ENCODE data around the gene FZR1.
A peak's percentile ranks its signal among the peaks of the same experiment; 100 is the strongest.

FZR1 gene

DNA sequence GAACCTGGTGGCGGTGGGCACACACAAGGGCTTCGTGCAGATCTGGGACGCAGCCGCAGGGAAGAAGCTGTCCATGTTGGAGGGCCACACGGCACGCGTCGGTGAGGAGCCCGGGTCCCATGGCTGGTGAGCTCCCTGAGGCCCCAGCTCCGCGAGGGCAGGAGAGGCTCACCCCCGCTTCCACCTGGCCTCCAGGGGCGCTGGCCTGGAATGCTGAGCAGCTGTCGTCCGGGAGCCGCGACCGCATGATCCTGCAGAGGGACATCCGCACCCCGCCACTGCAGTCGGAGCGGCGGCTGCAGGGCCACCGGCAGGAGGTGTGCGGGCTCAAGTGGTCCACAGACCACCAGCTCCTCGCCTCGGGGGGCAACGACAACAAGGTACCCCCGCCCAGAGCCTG is 25.6 kb downstream of the FZR1 start:
- DNase-seq (ENCODE audit: low spot score) = no peak

DNA sequence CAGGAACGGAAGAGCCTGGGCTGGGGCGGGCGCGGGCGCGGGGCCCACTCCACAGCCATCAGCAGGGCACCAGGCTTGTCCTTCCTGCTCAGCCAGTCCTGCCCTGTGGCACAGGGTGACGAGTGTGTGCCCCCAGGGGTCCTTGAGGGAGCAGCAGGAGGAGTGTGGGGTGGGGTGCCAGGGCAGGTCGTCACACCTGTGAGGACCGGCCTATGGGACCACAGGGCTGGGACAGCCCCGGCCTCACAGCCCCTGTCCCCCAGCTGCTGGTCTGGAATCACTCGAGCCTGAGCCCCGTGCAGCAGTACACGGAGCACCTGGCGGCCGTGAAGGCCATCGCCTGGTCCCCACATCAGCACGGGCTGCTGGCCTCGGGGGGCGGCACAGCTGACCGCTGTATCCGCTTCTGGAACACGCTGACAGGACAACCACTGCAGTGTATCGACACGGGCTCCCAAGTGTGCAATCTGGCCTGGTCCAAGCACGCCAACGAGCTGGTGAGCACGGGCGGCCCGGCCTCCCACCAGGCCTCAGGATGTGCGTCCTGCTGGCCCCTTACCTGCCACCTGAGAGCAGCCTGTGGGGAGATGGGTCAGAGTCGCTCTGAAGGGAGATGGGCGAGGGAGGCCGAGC is 26.2 kb downstream of the FZR1 start:
- DNase-seq (ENCODE audit: low spot score) = no peak

DNA sequence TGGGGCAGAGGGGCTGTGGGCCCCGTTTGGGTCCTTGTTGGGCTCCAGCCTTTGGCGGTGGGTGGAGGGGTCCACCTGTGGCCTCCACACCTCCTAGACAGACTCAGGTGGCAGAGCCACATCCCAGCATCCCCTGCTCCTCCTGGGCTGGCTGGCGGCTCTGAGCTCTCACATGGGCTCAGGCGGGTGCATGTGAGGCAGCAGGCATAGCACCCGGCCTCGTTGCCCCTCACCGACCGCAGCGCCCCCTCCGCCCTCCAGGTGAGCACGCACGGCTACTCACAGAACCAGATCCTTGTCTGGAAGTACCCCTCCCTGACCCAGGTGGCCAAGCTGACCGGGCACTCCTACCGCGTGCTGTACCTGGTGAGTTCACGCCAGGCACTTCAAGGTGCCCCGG is 26.9 kb downstream of the FZR1 start:
- DNase-seq (ENCODE audit: low spot score) = no peak

DNA sequence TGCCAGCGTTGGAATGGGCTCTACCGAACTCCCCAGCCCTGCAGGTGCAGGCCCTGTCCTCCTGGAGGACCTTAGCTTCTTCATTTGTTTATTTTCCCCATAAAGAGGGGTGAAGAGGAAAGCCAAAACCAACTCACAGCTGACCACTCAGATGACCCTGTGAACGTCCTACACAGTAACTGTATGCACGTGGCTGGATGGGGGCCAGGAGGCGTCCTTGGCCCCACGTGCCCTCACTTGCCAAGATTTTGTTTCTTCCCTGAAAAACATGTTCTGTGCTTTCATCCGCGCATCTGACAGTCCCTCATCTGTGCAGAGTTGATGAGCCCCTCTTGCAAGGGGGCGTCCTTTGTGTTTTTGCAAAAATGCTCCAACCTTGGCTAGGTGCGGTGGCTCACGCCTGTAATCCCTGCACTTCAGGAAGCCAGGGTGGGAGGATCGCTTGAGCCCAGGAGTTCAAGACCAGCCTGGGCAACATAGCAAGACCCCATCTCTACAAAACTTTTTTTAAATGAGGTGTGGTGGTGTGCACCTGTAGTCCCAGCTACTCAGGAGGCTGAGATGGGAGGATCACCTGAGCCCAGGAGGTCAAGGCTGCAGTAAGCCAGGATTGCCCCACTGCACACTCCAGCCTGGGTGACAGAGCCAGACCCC is 27.6 kb downstream of the FZR1 start:
- no peak for DNase-seq (ENCODE audit: low spot score)

DNA sequence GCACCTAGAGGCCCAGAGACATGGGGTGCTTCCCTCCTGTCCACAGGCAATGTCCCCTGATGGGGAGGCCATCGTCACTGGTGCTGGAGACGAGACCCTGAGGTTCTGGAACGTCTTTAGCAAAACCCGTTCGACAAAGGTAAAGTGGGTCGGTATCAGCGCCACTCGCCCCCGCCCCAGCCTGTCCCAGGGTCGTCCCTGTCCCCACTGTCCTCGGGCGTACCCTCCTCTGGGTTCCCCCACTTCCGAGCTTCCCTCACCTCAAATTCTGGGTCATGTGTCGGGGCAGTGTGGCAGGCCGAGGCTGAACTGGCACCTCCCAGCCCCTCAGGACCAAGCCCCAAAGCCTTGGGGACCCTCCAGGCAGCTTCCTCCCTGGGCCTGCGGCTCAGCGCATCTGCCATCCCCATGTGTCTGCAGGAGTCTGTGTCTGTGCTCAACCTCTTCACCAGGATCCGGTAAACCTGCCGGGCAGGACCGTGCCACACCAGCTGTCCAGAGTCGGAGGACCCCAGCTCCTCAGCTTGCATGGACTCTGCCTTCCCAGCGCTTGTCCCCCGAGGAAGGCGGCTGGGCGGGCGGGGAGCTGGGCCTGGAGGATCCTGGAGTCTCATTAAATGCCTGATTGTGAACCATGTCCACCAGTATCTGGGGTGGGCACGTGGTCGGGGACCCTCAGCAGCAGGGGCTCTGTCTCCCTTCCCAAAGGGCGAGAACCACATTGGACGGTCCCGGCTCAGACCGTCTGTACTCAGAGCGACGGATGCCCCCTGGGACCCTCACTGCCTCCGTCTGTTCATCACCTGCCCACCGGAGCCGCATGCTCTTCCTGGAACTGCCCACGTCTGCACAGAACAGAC is 28.5 kb downstream of the FZR1 start:
- no peak for DNase-seq (ENCODE audit: low spot score)

DNA sequence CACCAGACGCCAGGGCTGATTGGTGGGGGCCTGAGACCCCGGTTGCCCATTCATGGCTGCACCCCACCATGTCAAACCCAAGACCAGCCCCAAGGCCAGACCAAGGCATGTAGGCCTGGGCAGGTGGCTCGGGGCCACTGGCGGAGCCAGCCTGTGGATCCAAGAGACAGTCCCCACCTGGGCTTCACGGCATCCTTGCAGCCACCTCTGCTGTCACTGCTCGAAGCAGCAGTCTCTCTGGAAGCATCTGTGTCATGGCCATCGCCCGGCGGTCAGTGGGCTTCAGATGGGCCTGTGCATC is 29.1 kb downstream of the FZR1 start:
- DNase-seq (ENCODE audit: low spot score) = no peak

DNA sequence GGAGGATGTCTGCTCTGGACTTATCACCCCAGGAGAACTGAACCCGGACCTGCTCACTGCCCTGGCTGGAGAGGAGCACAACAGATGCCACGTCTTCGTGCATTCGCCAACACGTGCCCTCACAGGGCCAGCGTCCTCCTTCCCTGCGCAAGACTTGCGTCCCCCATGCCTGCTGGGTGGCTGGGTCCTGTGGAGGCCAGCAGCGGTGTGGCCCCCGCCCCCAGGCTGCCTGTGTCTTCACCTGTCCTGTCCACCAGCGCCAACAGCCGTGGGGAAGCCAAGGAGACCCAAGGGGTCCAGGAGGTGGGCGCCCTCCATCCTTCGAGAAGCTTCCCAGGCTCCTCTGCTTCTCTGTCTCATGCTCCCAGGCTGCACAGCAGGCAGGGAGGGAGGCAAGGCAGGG is 29.5 kb downstream of the FZR1 start:
- DNase-seq (ENCODE audit: low spot score) = no peak

DNA sequence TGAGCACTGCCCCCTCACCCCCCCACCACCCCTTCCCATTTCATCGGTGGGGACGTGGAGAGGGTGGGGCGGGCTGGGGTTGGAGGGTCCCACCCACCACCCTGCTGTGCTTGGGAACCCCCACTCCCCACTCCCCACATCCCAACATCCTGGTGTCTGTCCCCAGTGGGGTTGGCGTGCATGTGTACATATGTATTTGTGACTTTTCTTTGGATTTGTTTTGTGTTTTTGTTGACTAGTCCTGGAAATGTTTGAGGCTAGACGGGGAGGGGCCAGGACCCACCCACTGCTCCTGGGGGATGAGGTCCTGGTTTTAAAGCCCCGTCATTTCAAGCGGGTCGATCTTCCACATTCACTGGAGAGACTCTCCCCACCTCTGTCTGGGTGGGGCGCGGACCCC is 29.9 kb downstream of the FZR1 start:
- DNase-seq (ENCODE audit: low spot score) = no peak

DNA sequence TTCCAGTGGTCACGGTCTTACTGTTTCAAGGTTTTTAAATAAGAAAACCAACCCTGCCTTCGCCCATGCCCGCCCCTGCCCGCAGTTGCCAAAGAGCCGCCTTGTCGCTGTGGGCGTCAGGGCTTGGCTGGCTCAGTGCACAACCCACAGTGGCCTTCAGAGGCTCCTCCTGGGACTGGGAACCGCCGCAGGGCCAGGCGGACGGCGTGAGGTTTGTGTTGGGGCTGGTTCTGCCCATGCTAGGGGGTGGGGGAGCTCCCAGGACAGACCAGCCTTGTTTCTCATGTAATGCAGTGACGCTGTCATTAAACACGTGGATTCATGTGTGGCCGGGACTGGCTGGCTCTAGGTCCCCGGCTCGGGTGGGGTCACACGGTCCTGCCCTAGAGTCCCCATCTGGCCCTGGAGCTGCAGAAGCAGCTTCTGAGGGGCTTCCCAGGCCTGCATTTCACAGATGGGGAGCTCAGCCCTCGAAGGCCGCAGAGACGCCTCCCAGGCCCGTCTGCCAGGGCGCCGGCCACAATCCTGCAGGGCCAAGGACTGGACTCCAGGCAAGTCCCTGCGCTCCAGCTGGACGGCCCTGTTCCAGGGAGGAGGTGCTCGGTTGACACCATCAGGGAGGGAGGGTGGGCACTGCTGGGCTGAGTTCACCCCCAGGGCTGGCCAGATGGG is 30.5 kb downstream of the FZR1 start:
- peak; percentile 41 for DNase-seq (ENCODE audit: low spot score)

DNA sequence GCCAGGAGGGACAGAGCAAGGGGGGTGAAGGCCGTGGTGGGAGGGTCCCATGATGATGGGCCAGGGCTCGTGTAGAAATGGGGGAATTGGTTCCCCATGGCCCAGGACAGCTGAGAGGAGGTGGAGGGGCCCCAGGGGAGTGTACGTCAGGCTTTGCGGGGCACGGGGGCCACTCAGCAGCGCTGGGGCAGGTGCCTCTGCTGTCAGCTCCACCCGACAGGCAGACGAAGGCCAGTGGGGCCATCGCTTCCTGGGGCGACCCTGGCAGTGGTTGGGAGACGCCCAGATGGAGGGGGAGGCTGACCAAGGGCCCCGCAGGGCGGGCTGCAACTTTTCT is 31.0 kb downstream of the FZR1 start:
- DNase-seq (ENCODE audit: low spot score) = no peak

DNA sequence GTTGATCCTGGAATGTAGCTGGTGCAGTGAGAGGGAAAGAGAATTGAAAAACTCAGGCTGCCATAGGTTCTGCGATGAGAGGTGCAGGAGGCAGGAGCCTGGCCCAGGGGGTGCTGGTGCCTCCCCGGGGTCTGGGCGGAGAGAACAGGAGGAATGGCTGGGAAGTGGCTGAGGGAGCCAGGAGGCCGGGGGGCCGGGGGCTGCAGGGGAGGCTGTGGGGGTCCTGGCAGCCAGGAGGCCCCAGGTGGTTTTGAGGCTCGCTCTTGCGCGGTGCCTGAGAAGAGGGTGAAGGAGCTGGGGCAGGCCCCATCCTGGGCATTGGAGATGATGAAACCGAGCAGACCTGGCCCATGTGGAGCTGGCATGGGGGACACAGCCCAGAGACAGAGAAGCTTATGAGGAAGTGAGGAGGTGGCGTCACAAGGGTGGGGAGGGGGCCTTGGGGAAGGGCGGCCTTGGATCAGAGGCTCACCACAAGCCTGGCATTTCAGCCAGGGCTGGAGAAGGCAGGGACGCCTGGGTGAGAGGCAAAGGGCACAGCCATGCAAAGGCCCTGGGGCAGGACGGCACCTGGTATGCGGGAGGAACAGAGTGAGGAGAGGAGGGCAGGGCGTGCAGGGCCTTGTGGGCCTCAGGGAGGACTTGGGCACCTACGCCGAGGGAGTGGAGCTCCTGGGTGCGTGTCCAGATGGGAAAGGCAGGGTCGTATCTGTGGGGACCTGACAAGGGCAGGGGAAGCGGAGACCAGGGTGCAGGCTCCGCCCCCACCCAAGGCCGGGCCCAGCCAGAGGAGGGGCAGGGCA is 31.5 kb downstream of the FZR1 start:
- no peak for DNase-seq (ENCODE audit: low spot score)

DNA sequence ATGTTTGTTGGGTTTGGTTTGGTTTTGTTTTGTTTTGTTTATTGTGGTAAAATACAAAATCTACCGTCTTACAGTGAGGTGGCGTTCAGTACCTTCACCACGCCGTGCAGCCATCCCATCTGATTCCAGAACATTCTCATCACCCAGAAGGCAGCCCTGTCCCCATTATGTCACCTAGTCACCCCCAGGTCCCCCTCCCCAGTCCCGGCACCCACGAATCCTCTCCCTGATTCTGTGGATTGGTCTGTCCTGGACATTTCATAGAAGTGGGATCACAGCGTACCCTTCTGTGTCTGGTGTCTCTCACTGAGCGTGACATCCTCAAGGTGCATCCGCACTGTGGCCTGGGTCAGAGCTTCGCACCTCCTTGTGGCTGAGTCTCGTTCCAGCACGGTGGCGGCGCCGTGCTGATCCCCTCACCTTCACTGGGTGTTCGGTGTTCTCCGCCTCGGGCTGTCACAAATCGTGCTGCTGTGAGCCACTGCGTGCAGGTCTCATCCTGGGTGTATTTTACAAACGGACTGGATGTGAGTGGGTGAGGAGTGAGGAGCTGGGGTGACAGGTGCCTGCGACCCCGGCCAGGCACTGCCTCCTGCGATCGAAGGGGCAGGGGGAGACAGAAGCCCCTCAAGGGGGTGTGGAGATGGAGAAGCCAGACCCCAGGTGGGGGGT is 32.3 kb downstream of the FZR1 start:
- no peak for DNase-seq (ENCODE audit: low spot score)

DNA sequence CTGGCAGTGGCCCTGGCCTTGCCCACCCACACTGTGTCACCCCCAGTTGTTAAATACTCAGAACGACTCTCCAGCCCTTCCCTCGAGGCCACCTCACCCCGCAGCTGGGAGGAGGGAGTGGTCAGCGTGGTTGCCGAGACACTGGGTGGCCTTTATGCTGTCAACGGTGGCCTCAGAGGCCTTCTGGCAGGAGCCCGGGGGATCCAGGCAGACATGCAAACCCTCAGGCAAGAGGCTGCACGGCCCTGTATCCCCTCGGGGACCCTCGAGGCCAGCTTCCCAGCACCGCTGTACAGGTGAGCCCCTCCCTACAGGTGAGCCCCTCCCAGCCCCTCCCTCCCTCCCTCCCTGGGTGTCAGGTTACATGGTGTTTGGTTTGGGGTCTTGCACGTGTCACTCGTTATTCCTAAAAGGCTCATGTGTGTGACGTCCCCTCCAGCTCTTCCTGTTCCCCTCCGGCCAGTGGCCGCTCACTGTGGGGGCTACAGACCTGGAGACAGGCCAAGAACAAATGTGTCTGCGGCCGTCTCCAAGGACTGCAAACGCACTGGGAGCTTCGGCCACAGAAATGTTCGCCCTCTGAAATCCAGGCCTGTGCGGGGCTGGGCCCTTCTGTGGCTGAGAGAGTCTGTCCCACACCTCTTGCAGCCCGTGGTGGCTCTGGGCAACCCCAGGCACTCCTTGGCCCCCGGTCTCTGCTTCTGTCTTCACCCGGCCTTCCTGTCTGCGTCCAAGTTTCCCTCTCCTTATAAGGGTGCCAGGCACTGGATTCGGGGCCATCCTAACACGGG is 33.0 kb downstream of the FZR1 start, which contains the start of gene TEKTIP1:
TSS of gene TEKTIP1 (plus strand) at position 210 of the 791 bp plus-strand sequence. CDS start at position 214, 4 bp downstream.
- peak; percentile 50 for DNase-seq (ENCODE audit: low spot score)

DNA sequence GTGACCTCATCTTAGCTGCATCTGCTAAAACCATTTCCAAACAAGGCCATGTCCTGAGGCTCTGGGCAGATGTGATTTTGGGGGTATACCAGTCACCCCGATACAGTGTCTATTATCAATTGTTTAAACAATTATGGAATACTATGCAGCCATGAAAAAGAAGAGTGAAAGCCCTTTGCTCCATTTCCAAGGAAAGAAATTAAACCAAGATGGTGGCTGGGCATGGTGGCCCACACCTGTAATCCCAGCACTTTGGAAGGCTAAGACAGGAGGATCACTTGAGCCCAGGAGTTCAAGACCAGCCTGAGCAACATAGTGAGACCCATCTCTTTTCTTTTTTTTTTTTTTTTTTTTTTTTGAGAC is 33.6 kb downstream of the FZR1 start:
- no peak for DNase-seq (ENCODE audit: low spot score)

DNA sequence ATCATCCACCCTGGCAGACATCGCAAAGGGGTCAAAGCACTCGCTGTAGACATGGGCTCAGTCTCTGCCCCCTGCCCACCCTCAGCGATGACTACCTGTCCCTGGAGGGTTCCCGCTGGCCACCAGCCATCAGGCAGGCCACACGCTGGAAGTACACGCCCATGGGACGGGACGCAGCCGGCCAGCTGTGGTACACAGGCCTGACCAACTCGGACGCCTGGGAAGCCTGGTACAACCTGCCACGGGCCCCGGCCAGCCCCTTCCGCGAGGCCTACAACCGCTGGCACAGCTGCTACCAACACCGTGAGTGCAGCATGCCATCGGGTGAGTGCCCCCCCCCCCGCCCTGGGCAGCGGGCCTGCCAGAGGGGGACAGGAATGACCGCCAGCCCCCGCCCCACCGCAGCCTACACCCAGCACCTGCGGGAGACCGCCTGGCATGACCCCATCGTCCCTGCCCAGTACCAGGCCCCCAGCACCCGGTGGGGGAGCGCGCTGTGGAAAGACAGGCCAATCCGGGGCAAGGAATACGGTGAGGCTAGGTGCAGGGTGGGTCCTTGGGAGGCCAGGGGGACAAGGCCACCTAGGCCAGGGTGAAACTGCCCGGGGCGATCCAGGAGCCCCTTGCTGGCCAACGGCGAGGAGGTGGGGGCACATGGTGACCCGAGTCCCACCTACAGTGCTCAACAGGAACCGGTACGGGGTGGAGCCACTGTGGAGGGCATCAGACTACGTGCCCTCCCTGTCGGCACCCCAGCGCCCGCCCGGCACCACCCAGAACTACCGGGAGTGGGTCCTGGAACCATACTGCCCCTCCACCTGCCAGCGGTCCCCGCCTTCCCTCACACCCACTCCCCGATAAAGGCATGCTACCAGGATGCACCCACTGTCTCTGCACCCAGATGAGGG is 37.3 kb downstream of the FZR1 start:
- no peak for DNase-seq (ENCODE audit: low spot score)

DNA sequence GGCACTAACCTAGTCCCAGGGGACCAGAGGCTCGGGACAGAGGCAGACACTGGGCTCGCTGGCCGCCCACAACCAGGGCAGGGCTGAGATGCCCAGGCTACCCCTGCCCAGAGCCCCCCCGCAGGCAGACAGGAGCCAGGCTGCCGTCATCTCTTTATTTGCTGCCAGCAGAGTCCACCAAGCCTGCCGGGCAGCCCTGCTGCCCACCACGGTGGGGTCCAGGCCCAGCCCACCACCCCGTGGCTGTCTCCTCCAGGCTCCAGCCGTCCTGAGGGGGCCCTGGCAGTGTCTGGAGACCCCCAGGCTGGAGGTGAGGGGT is 37.9 kb downstream of the FZR1 start:
- no peak for DNase-seq (ENCODE audit: low spot score)

DNA sequence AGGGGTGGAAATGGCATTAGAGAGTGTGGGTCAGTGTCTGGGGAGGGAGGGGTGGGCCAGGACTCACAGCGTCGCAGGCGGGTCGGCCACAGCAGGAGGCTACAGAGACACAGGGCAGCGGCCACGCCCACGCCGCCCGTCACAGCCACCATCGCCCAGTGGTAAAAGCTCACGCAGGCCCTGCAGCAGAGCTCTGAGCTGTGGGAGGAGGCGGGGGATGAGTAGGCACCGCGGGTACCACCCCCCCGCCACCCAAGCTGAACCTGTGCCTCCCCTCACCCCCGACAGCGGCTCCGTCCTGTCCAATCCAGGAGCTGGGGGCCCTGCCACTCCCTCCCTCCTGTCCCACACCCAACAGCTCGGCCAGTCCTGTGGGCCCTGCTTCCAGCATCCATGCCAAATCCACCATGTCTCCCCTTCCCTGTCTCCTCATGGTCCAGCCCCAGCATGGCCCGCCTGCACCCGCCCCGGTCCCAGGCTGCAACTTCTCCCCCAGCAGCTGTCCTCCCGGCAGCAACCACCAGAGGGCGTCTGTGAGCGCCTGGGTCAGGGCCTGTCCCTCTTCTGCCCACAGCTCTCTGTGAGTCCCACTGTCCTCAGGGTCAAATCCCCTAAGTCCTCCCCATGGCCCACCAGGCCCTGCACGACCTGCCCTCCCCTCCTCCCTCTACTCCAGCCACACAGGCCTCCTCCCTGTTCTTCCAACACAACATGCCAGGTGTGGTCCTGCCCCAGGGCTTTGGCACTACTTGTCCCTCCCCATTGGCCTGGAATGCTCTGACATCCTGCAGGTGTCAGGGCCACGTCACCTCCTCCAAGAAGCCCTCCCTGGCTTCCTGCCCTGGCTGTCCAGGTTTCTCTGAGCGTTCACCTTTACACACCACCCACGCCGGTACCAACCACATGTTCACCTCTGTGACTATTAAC is 38.9 kb downstream of the FZR1 start:
- peak; percentile 90 for DNase-seq (ENCODE audit: low spot score)

DNA sequence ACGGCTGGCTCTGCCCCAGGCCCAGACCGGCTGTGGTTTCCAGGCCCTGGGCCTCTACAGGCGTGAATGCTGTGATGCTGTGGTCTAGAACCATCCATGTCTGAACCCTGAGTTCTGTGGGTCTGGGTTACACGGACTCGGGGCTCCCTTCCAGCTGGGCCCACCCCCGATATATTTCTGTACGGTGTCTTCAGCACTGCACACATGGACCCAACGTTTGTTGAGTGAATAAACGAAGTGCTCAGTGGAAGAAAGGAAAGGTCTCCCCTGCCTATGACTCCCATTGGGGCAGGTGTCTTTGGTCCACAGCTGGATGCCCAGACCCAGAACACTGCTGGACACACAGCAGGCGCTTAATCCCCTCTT is 39.5 kb downstream of the FZR1 start:
- no peak for DNase-seq (ENCODE audit: low spot score)

DNA sequence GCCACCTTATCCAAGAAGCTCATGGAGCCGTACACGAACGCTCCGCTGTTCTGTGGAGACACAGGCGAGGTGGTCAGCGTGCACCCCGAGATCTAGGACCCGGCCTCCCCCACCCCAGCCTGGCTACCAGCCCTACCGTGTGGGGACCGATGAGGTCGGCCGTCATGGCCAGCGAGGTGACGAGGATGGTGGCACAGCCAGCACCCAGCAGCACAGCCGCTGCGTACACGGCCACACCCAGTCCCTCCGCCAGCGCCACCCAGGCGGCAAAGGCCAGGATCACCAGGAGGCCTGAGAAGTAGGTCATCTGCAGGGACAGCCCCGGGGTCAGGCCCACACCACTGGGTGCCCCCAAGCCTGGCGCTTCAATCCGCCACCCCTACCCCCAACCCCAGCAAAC is 40.0 kb downstream of the FZR1 start:
- no peak for DNase-seq (ENCODE audit: low spot score)
